Measurements from ENCODE around the gene MYEOV.

Gene MYEOV

GRCh38 chr11:69317401-69318092 is 23.6 kb downstream of the MYEOV start:
- H3K4me3 ChIP-seq (ENCODE audit: low read depth, low read length) = no peak overlapping the region
- TF ChIP-seq, protein P1, sequence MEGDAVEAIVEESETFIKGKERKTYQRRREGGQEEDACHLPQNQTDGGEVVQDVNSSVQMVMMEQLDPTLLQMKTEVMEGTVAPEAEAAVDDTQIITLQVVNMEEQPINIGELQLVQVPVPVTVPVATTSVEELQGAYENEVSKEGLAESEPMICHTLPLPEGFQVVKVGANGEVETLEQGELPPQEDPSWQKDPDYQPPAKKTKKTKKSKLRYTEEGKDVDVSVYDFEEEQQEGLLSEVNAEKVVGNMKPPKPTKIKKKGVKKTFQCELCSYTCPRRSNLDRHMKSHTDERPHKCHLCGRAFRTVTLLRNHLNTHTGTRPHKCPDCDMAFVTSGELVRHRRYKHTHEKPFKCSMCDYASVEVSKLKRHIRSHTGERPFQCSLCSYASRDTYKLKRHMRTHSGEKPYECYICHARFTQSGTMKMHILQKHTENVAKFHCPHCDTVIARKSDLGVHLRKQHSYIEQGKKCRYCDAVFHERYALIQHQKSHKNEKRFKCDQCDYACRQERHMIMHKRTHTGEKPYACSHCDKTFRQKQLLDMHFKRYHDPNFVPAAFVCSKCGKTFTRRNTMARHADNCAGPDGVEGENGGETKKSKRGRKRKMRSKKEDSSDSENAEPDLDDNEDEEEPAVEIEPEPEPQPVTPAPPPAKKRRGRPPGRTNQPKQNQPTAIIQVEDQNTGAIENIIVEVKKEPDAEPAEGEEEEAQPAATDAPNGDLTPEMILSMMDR (IDR thresholded peaks at IDR 0.05; ENCODE audit: insufficient read depth, low read length, missing control alignments) = no peak
- DNase-seq (ENCODE audit: low read depth, low spot score) = no peak
- CTCF ChIA-PET = interaction anchor here (1.0 kb wide), 1 partner anchor 8 kb away, joined by 4 read pairs; no protein-coding TSS in a partner anchor
- POLR2A ChIA-PET = no interaction called here

GRCh38 chr11:69318093-69318420 is 24.1 kb downstream of the MYEOV start:
- ChIA-PET POLR2A (no interaction called here), CTCF (interaction anchor here (1.0 kb wide), 1 partner anchor 9 kb away, joined by 4 read pairs; no protein-coding TSS in a partner anchor)
- H3K4me3 ChIP-seq (ENCODE audit: low read depth, low read length) = no peak overlapping the region
- TF ChIP-seq, protein P1 (IDR thresholded peaks at IDR 0.05; ENCODE audit: insufficient read depth, low read length, missing control alignments) = no peak
- DNase-seq (ENCODE audit: low read depth, low spot score) = no peak

GRCh38 chr11:69319255-69320106 is 25.5 kb downstream of the MYEOV start:
- CTCF ChIA-PET = interaction anchor here (1.1 kb wide), 1 partner anchor 8 kb away, joined by 4 read pairs; no protein-coding TSS in a partner anchor
- no peak for DNase-seq (ENCODE audit: low read depth, low spot score)
- POLR2A ChIA-PET = no interaction called here
- no peak overlapping the region for H3K4me3 ChIP-seq (ENCODE audit: low read depth, low read length)
- TF ChIP-seq, protein P1 (IDR thresholded peaks at IDR 0.05; ENCODE audit: insufficient read depth, low read length, missing control alignments) = no peak

DNA sequence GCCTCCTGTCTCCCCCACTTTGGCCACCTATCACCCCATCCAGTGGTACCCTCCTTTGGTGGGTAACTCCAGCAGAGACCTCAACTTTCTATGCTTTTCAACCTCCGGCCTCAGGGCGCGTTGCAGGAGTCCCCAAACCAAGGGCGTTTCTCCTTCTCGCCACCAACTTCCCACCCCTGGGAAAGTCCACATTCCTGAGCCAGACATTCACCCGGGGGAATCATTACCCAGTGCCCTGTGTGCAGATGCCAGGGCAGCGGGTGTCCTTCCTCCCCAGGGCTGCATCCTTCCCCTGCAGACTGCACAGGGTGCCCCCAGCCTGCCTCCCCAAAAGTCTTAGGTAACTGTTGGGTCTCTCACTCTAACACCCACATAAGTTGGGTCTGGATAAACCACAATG is 26.4 kb downstream of the MYEOV start:
- ChIA-PET CTCF (interaction anchor here (0.7 kb wide), 1 partner anchor 11 kb away, joined by 3 read pairs; no protein-coding TSS in a partner anchor), POLR2A (interaction anchor here (1.9 kb wide), 1 partner anchor 100 kb away, joined by 7 read pairs; no protein-coding TSS in a partner anchor)
- TF ChIP-seq, protein P1 (IDR thresholded peaks at IDR 0.05; ENCODE audit: insufficient read depth, low read length, missing control alignments) = no peak
- no peak overlapping the region for H3K4me3 ChIP-seq (ENCODE audit: low read depth, low read length)
- no peak for DNase-seq (ENCODE audit: low read depth, low spot score)

DNA sequence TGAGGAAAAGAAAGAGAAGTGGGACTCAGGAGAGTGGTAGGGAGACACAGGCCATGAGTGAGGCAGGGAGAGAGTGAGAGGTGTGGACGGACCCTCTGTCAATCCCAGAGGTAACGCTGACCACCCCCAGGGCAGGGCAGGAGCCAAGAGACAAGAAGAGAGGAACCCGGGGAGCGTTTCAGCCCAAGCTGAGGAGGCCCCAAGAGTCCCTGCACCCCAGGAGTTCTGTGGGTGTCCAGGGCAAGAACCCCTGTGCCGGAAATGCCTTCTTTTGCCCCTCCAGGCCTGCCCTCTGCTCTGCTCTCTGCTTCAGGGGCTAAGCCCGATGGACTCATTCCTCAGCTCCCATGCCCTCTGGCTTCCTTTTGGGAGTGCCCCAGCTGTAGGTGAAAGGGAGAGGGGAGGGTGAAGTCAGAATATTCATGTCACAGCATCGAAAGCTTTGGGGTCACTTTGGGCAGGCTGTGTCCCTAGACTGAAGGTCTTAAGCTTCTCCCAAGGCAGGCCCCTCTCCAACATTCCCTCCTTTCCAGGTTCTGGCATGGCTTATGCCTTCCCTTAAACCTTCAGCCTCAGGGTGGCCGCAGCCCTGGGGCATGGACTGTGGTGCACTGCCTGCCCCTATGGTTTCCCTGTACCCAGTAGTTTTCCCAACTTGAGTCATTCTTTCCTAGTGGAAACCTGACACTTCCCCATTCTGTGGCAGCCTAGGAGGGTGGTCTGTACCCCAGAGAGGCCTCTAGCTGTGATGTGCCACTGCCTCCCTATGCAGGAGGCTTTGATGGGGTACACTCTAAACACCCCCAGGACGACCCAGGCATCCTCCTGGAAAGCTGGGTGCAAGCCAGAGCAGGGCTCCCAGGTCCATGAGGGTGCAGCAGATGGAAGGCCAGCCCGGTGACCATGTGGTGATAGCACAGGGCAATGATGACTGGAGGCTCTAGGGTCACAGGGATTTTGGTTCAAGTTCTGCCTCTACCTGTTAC is 27.1 kb downstream of the MYEOV start:
- DNase-seq (ENCODE audit: low read depth, low spot score) = no peak
- POLR2A ChIA-PET = interaction anchor here (0.6 to 1.9 kb wide), 9 partner anchors 19 to 354 kb away, joined by 3 to 10 read pairs (median 5); partner anchors contain the start of gene LTO1
- no peak overlapping the region for H3K4me3 ChIP-seq (ENCODE audit: low read depth, low read length)
- TF ChIP-seq, protein P1 (IDR thresholded peaks at IDR 0.05; ENCODE audit: insufficient read depth, low read length, missing control alignments) = no peak
- CTCF ChIA-PET = interaction anchor here (0.7 to 1.3 kb wide), 3 partner anchors 11 to 324 kb away, joined by 3 to 4 read pairs (median 3); no protein-coding TSS in a partner anchor
